ENCODE measurements around the gene ZBTB37. TPM values are rescaled to one million over a fixed set of nuclear protein-coding genes. Genes with fewer than 3 reads are reported as not detected.
A peak's percentile ranks its signal among the peaks of the same experiment; 100 is the strongest.

ZBTB37 gene
- total RNA-seq, 1 donor from 2014 or later = 15.7 TPM

- DNase-seq (ENCODE audit: low read depth, low spot score) = no peak
- Mint-ChIP-seq H3K9me3 (no peaks in the 10 kb centered on the region), H3K4me1 (peaks cover 24% of the 10 kb centered on the region), H3K27me3 (ENCODE audit: low read depth) (no peaks in the 10 kb centered on the region), H3K27ac (ENCODE audit: unreplicated experiment) (no peak overlapping the region), H3K4me3 (peak overlapping the region; percentile 52), H3K36me3 (ENCODE audit: low read depth) (no peaks in the 10 kb centered on the region)
- TF ChIP-seq CTCF (conservative IDR thresholded peaks at IDR 0.05) = no peak
These were observed 40.6 kb upstream of the ZBTB37 start for GRCh38 chr1:173827611-173828010.

- no peak for TF ChIP-seq CTCF (conservative IDR thresholded peaks at IDR 0.05)
- Mint-ChIP-seq H3K27me3 (ENCODE audit: low read depth) (no peaks in the 10 kb centered on the region), H3K4me3 (no peak overlapping the region), H3K27ac (ENCODE audit: unreplicated experiment) (no peak overlapping the region), H3K9me3 (no peaks in the 10 kb centered on the region), H3K36me3 (ENCODE audit: low read depth) (peaks cover 2% of the 10 kb centered on the region), H3K4me1 (peaks cover 3% of the 10 kb centered on the region)
- DNase-seq (ENCODE audit: low read depth, low spot score) = no peak
These were observed 35.4 kb upstream of the ZBTB37 start for GRCh38 chr1:173832748-173833147.

GRCh38 chr1:173852105-173852504, 16.1 kb upstream of the ZBTB37 start:
- DNase-seq (ENCODE audit: low read depth, low spot score) = no peak
- H3K27me3 Mint-ChIP-seq (ENCODE audit: low read depth) = no peaks in the 10 kb centered on the region
- no peaks in the 10 kb centered on the region for H3K9me3 Mint-ChIP-seq
- H3K27ac Mint-ChIP-seq (ENCODE audit: unreplicated experiment) = no peak overlapping the region
- H3K4me1 Mint-ChIP-seq = peaks cover 10% of the 10 kb centered on the region
- no peak for TF ChIP-seq CTCF (conservative IDR thresholded peaks at IDR 0.05)
- H3K36me3 Mint-ChIP-seq (ENCODE audit: low read depth) = peaks cover 14% of the 10 kb centered on the region
- no peak overlapping the region for H3K4me3 Mint-ChIP-seq

- Mint-ChIP-seq H3K27me3 (ENCODE audit: low read depth) (no peaks in the 10 kb centered on the region), H3K9me3 (no peaks in the 10 kb centered on the region), H3K36me3 (ENCODE audit: low read depth) (peaks cover 22% of the 10 kb centered on the region), H3K4me1 (peaks cover 10% of the 10 kb centered on the region), H3K27ac (ENCODE audit: unreplicated experiment) (peak overlapping the region; percentile 31), H3K4me3 (no peak overlapping the region)
- no peak for DNase-seq (ENCODE audit: low read depth, low spot score)
- no peak for TF ChIP-seq CTCF (conservative IDR thresholded peaks at IDR 0.05)
These were observed 15.1 kb upstream of the ZBTB37 start for GRCh38 chr1:173853074-173853473.

GRCh38 chr1:173856014-173856413, 12.2 kb upstream of the ZBTB37 start:
- TF ChIP-seq CTCF (conservative IDR thresholded peaks at IDR 0.05) = no peak
- Mint-ChIP-seq H3K36me3 (ENCODE audit: low read depth) (peaks cover 26% of the 10 kb centered on the region), H3K9me3 (no peaks in the 10 kb centered on the region), H3K27ac (ENCODE audit: unreplicated experiment) (no peak overlapping the region), H3K4me3 (no peak overlapping the region), H3K27me3 (ENCODE audit: low read depth) (no peaks in the 10 kb centered on the region), H3K4me1 (peaks cover 10% of the 10 kb centered on the region)
- DNase-seq (ENCODE audit: low read depth, low spot score) = no peak

- Mint-ChIP-seq H3K27me3 (ENCODE audit: low read depth) (no peaks in the 10 kb centered on the region), H3K9me3 (no peaks in the 10 kb centered on the region), H3K4me3 (no peak overlapping the region), H3K27ac (ENCODE audit: unreplicated experiment) (no peak overlapping the region), H3K36me3 (ENCODE audit: low read depth) (peaks cover 25% of the 10 kb centered on the region), H3K4me1 (peaks cover 10% of the 10 kb centered on the region)
- no peak for TF ChIP-seq CTCF (conservative IDR thresholded peaks at IDR 0.05)
- DNase-seq (ENCODE audit: low read depth, low spot score) = no peak
These were observed 11.3 kb upstream of the ZBTB37 start for GRCh38 chr1:173856903-173857302.

Measured in neural crest cell (in vitro differentiated cells).